SU-DHL-6 (cell line): ENCODE measurements around the gene TIMM17B.

Experiments
- EZH2phosphoT487 ChIP-seq: fragments of 200-600 bp; sonication (generic), shearing (Covaris generic); conservative IDR thresholded peaks from 2 replicates; pipeline ENCODE4 v1.6.1; 2018; ENCODE audit warnings: mild to moderate bottlenecking, antibody characterized with exemption, low read length, moderate library complexity, mixed read lengths
- TF ChIP-seq, protein P1 (sequence below): fragments of 200-600 bp; sonication (generic); IDR thresholded peaks from one replicate; pipeline ENCODE4 v1.5.1; 2017; ENCODE audit warnings: antibody characterized with exemption, mild to moderate bottlenecking, low read length, moderate library complexity; ENCODE audit not compliant: insufficient read depth, poor library complexity, severe bottlenecking

GRCh38 chrX:48927123-48927522 is 29.6 kb upstream of the TIMM17B start:
- TF ChIP-seq, protein P1, sequence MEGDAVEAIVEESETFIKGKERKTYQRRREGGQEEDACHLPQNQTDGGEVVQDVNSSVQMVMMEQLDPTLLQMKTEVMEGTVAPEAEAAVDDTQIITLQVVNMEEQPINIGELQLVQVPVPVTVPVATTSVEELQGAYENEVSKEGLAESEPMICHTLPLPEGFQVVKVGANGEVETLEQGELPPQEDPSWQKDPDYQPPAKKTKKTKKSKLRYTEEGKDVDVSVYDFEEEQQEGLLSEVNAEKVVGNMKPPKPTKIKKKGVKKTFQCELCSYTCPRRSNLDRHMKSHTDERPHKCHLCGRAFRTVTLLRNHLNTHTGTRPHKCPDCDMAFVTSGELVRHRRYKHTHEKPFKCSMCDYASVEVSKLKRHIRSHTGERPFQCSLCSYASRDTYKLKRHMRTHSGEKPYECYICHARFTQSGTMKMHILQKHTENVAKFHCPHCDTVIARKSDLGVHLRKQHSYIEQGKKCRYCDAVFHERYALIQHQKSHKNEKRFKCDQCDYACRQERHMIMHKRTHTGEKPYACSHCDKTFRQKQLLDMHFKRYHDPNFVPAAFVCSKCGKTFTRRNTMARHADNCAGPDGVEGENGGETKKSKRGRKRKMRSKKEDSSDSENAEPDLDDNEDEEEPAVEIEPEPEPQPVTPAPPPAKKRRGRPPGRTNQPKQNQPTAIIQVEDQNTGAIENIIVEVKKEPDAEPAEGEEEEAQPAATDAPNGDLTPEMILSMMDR: no peak
- no peak for TF ChIP-seq EZH2phosphoT487
